HG03280 (cell line): ENCODE measurements around the gene CCDC93.
A peak's percentile ranks its signal among the peaks of the same experiment; 100 is the strongest.

Source experiments
- ATAC-seq: cut with Tn5 transposase; IDR thresholded peaks from one replicate; pipeline ENCODE4 v1.9.1; 2021; ENCODE audit warnings: mild to moderate bottlenecking, moderate library complexity; ENCODE audit not compliant: unreplicated experiment

Gene CCDC93

GRCh38 chr2:118013724-118014491 lies at the start of gene CCDC93:
Gene CCDC93, minus strand, starts transcription at chr2:118014070. Its CDS starts 75 bp downstream, at chr2:118013995.
- peak; percentile 91 for ATAC-seq

- ATAC-seq, result no peak
These were observed 48.8 kb upstream of the CCDC93 start for GRCh38 chr2:118062669-118063068.

DNA sequence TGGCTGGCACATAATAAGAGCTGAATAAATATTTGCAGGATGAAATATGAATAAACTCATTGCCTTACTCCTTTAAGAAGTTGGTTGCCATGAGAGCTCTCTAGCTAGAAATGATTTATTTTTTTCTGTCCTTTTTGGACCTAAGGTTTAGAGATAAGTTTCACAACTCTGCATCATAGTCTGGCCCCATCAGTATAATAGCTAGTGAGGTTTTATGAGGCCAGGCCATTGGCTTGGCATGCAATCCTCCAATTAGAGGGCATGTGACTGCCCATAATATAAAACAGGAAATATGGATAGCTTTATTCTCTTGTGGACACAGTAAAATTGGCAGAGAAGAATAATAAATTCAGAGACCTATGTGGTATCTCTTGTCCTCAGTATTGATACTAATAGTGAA lies 48.2 kb upstream of the CCDC93 start:
- no peak for ATAC-seq

DNA sequence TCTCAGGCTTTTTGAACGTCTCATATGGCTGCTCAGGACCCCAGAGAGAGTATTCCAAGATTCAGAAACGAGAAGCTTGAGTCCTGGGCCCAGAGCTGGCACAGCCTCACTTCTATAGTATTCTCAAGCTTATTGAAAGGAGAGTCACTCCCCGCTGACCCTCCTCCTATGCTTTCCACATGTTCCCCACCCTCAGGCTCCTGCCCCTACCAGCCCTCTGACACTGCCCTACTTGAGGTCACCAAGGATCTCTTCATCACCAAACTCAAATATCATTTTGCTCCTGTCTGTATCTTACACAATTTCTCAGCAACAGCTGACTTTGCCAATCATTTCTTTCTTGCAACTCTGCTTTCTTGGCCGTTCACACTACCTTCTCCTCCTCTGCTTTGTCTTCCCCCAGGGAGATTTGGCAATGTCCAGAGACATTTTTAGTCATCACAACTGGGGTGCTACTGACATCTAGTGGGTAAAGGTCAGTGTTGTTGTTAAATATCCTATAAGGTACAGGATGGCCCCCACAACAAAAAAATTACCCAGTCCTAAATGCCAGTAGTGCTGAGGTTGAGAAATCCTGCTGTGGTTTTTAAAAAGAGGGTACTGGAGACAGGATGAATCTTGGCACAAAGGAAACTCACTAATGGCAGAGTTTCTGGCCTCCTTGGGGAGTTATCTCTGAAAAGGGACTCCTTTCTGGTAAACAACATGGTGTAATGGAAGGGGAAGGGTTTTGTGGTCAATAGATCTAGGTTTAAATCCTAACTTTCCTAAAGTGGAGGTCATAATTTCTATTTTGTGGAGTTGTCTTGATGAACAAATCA lies 47.5 kb upstream of the CCDC93 start:
- peak; percentile 71 for ATAC-seq

DNA sequence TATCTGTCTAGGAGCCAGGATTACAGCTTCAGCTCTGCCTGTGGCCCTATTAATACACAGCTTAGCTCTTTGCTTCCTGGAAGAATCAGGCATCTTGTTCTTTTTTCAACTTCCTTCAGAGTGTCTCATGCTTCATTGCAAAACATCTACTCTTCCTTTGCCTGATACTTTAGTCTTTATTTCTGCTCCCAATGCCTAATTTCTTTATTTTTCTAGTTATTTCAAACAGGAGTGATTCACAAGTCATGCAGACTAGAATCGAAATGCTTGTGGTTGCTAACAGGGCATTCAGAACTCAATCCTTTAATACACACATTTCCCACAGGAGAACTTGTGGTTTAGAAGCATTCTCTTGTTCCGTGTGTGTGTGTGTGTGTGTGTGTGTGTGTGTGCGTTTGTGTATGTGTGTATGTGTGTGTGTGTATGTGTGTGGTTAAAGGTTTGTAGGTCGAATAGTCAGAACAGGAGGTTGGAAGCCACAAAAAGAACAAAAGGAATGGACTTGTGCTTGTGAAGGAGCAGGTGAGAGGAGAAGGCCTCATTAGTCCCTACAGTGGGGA lies 46.1 kb upstream of the CCDC93 start:
- ATAC-seq, result no peak

- ATAC-seq, result no peak
These were observed 45.1 kb upstream of the CCDC93 start for GRCh38 chr2:118058951-118059350.

DNA sequence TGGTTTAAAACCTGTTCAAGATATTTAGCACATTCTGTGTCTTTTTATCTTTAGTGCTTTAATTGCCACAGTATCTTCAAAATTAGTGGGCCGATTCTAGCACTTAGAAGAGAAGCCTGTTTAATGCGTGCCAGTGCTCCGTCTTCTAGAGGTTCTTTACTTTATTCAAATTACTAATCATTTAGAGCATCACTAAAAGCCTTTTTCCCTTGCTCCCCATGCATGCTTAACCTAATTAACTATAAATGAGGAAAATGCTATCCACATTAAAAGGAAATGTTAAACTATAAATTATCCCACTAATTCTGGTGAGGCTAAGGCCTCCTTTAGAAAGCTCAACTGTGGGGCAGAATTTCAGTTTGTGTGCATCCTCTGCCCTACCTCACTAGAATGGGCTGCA lies 42.9 kb upstream of the CCDC93 start:
- no peak for ATAC-seq

DNA sequence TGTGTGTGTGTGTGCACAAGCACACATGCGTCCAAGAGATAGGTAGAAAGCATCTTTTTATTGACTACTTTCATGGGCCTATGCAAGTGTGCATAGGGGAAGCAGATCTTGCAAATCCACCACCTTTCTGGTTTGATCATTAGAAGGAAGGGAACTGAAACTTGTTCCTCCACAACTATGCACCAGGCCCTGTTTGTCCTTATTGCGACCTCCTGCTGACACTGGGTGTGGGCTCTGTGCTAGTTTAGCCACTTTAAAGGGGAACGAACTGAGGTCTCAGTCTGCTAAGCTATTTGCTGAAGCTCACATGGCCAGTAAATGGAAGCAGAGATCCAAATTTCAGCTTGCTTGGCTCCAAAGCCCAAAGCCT lies 42.3 kb upstream of the CCDC93 start:
- peak; percentile 68 for ATAC-seq

- peak; percentile 76 for ATAC-seq
These were observed 41.8 kb upstream of the CCDC93 start for GRCh38 chr2:118055512-118056164.

- ATAC-seq, result no peak
These were observed 40.5 kb upstream of the CCDC93 start for GRCh38 chr2:118054213-118055008.

- ATAC-seq, result no peak
These were observed 39.8 kb upstream of the CCDC93 start for GRCh38 chr2:118053681-118054080.

GRCh38 chr2:118052474-118052873 lies 38.6 kb upstream of the CCDC93 start:
- ATAC-seq, result no peak

DNA sequence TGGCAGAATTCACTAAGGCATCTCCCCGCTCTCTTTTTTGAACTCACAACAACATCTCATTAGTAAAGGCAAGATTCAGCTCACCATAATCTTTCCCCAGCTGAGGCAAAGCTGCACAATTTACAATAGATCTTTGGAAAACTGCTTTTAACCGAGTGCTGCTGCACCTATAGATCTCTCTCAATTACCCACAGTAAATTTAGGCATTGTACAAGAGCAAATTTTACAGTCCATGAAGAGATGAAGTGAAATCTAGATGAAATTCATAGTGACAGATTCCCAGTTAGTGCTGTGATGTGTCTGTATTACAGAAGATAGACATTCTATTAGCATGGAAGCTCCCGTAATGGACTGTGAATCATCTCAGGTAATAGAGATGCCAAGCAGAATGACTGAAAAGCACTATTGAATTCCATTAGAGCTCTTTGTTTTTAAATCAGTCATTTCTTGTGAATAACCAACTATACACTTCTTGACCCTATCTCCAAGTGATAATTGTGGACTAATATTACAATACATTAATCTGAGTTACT lies 38.0 kb upstream of the CCDC93 start:
- ATAC-seq, result no peak

DNA sequence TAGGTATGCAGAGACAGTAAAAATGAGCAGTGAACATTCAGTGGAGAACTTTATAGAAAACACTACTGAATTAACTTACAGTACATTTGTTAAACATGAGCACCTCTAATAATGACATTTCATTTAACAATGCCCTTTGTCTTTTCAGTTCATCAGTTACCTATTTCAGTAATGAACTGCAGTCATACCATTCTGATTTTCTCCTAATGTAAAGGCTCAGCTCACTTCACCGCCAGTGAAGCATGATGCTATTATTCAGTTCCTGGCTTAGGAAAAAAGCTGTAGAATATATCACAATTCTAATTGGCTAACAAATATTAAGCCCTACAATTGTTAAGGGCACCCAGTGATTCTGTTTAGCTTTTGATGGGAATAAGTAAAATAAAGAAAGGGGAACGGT lies 37.1 kb upstream of the CCDC93 start:
- no peak for ATAC-seq

DNA sequence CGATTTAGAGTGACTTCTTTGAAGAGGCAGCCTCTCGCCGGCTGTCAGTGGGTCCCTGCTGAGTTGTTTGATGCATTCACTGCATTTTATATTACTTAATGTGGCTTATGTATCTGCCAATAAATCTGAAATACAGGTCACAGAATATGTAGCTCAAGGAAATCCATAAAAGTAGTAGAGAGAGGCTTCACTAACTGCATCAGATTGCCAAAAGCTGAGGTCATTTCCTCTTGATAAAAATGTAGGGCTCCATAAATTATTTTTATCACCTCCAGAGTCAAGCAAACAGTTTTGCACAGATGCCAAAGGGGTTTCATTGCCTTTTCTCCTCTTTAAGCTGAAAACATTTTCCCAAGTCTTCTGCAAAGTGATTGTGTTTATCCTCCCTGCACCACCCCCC lies 36.5 kb upstream of the CCDC93 start:
- ATAC-seq, result no peak

DNA sequence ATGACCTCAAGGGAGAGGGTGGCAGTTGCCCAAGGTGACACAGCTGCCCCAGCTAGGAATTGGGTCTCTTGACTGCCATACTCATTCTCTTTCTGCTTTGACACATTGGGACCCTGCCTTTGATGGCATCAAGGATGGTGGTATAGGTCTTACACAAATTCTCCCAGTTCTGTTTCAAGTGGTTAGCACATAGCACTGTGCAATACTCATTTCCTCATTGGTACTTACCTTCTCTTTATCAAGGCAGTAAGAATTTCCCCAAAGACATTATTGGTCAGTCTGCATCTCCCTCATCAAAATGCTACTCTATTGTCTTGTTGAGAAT lies 35.9 kb upstream of the CCDC93 start:
- ATAC-seq, result no peak

- no peak for ATAC-seq
These were observed 35.4 kb upstream of the CCDC93 start for GRCh38 chr2:118049140-118049815.

DNA sequence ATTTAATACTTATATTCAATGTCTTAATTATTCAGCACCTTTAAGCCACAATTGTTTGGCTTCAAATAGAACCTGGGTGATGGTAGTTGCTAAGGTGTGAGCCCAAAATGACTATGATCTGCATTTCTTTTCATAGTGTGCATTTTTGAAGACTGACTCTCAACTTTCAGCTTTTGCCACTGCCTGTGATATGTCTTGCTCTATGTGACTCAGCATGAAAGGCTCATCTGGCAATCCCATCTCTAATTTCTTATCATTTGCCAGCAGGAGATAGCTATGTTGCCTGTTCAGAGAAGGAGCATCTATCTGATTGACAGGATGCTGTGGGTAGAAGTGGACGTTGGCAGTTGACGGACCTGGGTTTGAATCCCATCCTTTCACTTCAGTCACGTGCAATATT lies 34.5 kb upstream of the CCDC93 start:
- ATAC-seq, result no peak

- no peak for ATAC-seq
These were observed 33.5 kb upstream of the CCDC93 start for GRCh38 chr2:118047380-118047826.
